Hepatocyte (in vitro differentiated cells): Measurements from ENCODE around the gene NOC3L.

Experiments
- CTCF ChIP-seq: fragments of 200-600 bp; sonication (generic); IDR thresholded peaks from 2 replicates; pipeline ENCODE4 v1.5.1; 2016; ENCODE audit warnings: antibody characterized with exemption, mild to moderate bottlenecking; ENCODE audit not compliant: poor library complexity
- EZH2 ChIP-seq: fragments of 200-600 bp; sonication (generic); IDR thresholded peaks from 2 replicates; pipeline ENCODE4 v1.6.1; 2016; ENCODE audit warnings: antibody characterized with exemption, mild to moderate bottlenecking, borderline replicate concordance

- no peak for TF ChIP-seq CTCF
- TF ChIP-seq EZH2: no peak
Observed at GRCh38 chr10:94375374-94375773, 12.6 kb upstream of the NOC3L start.
